HG02610 (cell line): ENCODE data around the gene COL4A2.
"Not testable (repeated sequence)": the region's sequence is repeated elsewhere in the genome, so short reads cannot be mapped to it uniquely, and the experiment has no call there.

Source experiments
- ATAC-seq: cut with Tn5 transposase; IDR thresholded peaks from one replicate; pipeline ENCODE4 v1.9.1; 2021; ENCODE audit warnings: mild to moderate bottlenecking, moderate library complexity; ENCODE audit not compliant: unreplicated experiment

Gene COL4A2

GRCh38 chr13:110484290-110485048 lies 177.4 kb downstream of the COL4A2 start:
- no peak for ATAC-seq

- ATAC-seq: no peak
Measured at GRCh38 chr13:110485604-110486003, 178.5 kb downstream of the COL4A2 start.

- no peak for ATAC-seq
Measured at GRCh38 chr13:110486061-110486715, 179.1 kb downstream of the COL4A2 start.

GRCh38 chr13:110486880-110487279 lies 179.8 kb downstream of the COL4A2 start:
- ATAC-seq: not testable (repeated sequence)

GRCh38 chr13:110490009-110490770 lies 183.1 kb downstream of the COL4A2 start:
- no peak for ATAC-seq

GRCh38 chr13:110491869-110492678 lies 185.0 kb downstream of the COL4A2 start:
- no peak for ATAC-seq

GRCh38 chr13:110492679-110493593 lies 185.9 kb downstream of the COL4A2 start:
- no peak for ATAC-seq

GRCh38 chr13:110493613-110494012 lies 186.5 kb downstream of the COL4A2 start:
- ATAC-seq: no peak

GRCh38 chr13:110495376-110495775 lies 188.3 kb downstream of the COL4A2 start:
- ATAC-seq: no peak

GRCh38 chr13:110495881-110496280 lies 188.8 kb downstream of the COL4A2 start:
- ATAC-seq: no peak

- no peak for ATAC-seq
Measured at GRCh38 chr13:110496281-110496680, 189.2 kb downstream of the COL4A2 start.

GRCh38 chr13:110497003-110497402 lies 189.9 kb downstream of the COL4A2 start:
- ATAC-seq: no peak

GRCh38 chr13:110497896-110498295 lies 190.8 kb downstream of the COL4A2 start:
- ATAC-seq: not testable (repeated sequence)

- ATAC-seq: no peak
Measured at GRCh38 chr13:110498327-110498726, 191.2 kb downstream of the COL4A2 start.

GRCh38 chr13:110498765-110499164 lies 191.7 kb downstream of the COL4A2 start:
- no peak for ATAC-seq

- ATAC-seq: no peak
Measured at GRCh38 chr13:110499621-110500281, 192.7 kb downstream of the COL4A2 start.

- ATAC-seq: no peak
Measured at GRCh38 chr13:110500341-110500740, 193.3 kb downstream of the COL4A2 start.

- ATAC-seq: no peak
Measured at GRCh38 chr13:110501188-110501587, 194.1 kb downstream of the COL4A2 start.
